SK-N-SH treated with all-trans-retinoic acid at 6 μM for 48 hours (cell line): Measurements from ENCODE around the gene AHCY.

Experiments used
- PPARA ChIP-seq: fragments of 250-450 bp; sonication (Bioruptor Pico); IDR thresholded peaks from 2 replicates; pipeline ENCODE4 v1.5.0; 2020; ENCODE audit warnings: mild to moderate bottlenecking, borderline replicate concordance
- ZC3H10 ChIP-seq: fragments of 250-450 bp; sonication (Bioruptor Pico); IDR thresholded peaks from 2 replicates; pipeline ENCODE4 v1.5.1; 2021; ENCODE audit warnings: mild to moderate bottlenecking, moderate library complexity
- ZNF565 ChIP-seq: fragments of 450-650 bp; formaldehyde crosslinking; conservative IDR thresholded peaks from 2 replicates; pipeline ENCODE4 v1.5.0; 2020; ENCODE audit warnings: low read depth, mild to moderate bottlenecking, moderate library complexity
- ZNF8 ChIP-seq: fragments of 450-650 bp; formaldehyde crosslinking; IDR thresholded peaks from 2 replicates; pipeline ENCODE4 v1.5.0; 2020; ENCODE audit warnings: mild to moderate bottlenecking, moderate library complexity
- TF ChIP-seq, protein P1 (sequence below): fragments of 250-450 bp; sonication (Bioruptor Pico); IDR thresholded peaks from 2 replicates; pipeline ENCODE4 v1.5.1; 2020; ENCODE audit warnings: low read depth, mild to moderate bottlenecking, moderate library complexity

DNA sequence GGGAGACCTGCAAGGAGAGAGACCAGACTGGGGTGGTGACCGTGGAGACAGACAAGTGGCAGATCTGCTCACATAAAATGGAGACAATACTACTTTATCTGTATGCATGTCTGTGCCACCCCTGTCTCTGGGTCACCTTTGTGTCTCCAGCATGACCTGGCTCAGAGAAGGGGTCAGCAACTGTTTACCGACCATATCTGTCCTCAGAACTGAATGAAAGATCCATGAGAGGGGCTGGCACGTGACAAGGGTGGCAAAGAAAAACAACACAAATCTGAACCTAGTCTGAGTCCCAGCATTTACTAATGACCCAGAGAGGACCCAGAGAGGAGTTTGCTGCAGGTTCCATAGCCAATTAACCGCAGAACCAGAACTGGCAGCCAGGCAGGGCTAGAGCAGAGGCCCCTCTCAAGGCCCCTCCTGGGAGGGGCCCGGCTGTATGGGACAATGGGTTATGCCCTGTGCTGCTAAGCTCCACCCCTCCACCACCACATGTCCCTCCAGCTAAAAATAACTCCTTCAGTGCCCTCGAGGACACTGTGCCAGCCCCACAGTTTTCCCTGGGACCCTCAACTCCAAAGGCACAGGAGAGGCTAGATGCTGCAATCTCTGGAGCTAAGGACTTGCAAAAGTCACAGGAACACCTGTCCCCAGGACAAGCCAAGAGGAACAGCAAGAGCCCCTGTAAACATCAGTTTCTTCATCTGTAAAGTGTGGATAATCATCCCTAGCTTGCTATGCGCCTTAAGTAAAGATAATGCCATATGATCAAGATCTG is 2.2 kb downstream of the AHCY start:
- TF ChIP-seq ZNF565 (CRISPR knock-in tag) = no peak
- TF ChIP-seq, protein P1, sequence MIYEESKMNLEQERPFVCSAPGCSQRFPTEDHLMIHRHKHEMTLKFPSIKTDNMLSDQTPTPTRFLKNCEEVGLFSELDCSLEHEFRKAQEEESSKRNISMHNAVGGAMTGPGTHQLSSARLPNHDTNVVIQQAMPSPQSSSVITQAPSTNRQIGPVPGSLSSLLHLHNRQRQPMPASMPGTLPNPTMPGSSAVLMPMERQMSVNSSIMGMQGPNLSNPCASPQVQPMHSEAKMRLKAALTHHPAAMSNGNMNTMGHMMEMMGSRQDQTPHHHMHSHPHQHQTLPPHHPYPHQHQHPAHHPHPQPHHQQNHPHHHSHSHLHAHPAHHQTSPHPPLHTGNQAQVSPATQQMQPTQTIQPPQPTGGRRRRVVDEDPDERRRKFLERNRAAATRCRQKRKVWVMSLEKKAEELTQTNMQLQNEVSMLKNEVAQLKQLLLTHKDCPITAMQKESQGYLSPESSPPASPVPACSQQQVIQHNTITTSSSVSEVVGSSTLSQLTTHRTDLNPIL = no peak
- TF ChIP-seq ZC3H10 (CRISPR knock-in tag) = no peak
- TF ChIP-seq ZNF8 (CRISPR knock-in tag) = no peak
- TF ChIP-seq PPARA (CRISPR knock-in tag) = no peak
